WI38 (cell line): ENCODE measurements around the gene TRIO.
"Not testable (repeated sequence)": the region's sequence is repeated elsewhere in the genome, so short reads cannot be mapped to it uniquely, and the experiment has no call there.

Experiments
- H3K4me3 ChIP-seq: 2 replicates; pipeline ENCODE4 v1.5.1; 2011; ENCODE audit warnings: low read depth, mild to moderate bottlenecking, control low read depth, low read length
- TF ChIP-seq, protein P1 (sequence below): IDR thresholded peaks from 2 replicates; pipeline ENCODE4 v1.5.1; 2012; ENCODE audit warnings: low read depth, mild to moderate bottlenecking, control low read depth, low read length

Gene TRIO

DNA sequence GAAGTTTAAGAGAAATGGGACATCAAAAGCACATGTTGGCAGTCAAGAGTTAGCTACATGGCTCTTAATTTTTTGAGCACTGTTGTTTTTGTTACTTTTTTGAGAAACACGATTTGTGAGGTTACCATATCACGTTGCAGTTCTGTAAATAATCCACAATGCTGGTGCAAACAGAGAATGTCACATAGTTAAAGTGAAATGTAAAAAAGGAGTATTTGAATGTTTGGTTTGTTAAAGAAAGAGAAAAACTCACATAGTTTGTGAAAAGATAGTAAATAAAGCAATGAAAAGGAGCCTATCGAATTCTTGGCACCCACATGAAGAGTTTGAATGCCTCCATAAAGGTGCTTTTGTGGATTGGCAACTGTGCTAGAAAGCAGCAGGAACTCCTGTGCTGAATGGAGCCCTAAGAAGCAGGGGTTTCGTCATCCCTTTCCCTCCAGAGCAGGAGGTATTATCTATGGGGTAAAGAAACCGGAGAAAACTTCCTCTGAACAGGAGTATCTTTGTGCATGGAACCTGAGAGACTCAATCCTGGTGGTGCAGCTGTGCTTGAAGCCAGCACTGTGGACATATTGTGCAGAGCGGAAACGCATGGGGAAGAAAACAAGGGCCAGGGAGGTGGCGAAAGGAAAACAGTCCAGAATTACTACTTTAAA, 289.9 kb downstream of the TRIO start:
- H3K4me3 ChIP-seq = no peak overlapping the region
- TF ChIP-seq, protein P1, sequence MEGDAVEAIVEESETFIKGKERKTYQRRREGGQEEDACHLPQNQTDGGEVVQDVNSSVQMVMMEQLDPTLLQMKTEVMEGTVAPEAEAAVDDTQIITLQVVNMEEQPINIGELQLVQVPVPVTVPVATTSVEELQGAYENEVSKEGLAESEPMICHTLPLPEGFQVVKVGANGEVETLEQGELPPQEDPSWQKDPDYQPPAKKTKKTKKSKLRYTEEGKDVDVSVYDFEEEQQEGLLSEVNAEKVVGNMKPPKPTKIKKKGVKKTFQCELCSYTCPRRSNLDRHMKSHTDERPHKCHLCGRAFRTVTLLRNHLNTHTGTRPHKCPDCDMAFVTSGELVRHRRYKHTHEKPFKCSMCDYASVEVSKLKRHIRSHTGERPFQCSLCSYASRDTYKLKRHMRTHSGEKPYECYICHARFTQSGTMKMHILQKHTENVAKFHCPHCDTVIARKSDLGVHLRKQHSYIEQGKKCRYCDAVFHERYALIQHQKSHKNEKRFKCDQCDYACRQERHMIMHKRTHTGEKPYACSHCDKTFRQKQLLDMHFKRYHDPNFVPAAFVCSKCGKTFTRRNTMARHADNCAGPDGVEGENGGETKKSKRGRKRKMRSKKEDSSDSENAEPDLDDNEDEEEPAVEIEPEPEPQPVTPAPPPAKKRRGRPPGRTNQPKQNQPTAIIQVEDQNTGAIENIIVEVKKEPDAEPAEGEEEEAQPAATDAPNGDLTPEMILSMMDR = no peak

DNA sequence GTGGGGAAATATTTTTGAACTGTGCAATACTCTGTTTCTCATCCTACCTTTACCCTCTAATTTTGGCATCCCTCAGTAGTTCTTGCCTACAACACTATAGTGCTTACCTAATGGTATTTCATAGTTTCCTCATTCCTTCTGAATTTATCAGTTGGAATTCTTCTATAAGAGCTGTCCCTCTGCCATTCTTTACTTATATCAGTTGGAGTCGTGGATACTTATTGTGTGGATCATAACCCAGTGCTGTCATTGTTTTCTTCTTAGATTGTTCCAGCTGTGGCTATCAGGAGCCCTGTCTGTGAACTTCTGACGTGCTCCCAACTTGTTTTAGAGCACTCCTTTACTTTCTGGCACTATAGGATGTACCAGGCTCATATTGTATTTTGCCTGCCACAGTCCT, 292.3 kb downstream of the TRIO start:
- no peak overlapping the region for H3K4me3 ChIP-seq
- TF ChIP-seq, protein P1 = no peak

DNA sequence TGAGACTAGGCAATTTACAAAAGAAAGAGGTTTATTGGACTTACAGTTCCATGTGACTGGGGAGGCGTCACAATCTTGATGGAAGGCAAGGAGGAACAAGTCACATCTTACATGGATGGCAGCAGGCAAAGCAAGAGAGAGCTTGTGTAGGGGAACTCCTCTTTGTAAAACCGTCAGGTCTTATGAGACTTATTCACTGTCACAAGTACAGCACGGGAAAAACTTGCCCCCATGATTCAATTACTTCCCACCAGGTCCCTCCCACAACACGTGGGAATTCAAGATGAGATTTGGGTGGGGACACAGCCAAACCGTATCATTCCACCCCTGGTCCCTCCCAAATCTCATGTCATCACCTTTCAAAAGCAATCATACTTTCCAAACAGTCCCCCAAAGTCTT, 293.0 kb downstream of the TRIO start:
- H3K4me3 ChIP-seq = not testable (repeated sequence)

DNA sequence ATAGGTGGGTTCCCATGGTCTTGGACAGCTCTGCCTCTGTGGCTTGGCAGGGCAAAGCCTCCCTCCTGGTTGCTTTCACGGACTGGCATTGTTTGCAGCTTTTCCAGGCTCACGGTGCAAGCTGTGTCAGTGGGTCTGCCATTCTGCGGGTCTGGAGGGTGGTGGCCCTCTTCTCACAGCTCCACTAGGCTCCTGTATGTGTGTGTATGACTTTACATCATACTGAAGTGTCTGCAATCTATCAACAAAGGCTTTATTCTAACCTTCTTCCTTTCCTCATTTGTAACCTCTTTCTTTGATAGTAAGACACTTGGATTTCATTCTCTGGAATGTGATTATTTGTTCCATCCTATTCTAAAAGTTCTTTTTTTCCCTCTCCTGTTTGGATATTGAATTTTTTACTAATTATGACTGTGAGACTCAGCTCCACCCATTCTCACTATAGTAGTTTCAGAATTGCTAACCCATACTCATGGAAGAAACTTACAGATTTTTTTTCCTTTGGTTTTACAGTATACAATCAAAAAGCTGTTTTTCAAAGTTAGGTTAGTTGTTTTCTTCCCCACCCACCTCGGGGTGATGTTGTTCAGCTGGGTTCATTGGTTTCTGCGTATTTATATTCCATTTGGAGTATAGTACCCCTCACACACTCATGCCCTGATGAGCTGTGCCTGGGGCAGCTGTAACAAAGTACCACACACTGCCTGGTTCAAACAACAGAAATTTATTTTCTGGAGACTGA, 293.8 kb downstream of the TRIO start:
- TF ChIP-seq, protein P1 = no peak
- no peak overlapping the region for H3K4me3 ChIP-seq

DNA sequence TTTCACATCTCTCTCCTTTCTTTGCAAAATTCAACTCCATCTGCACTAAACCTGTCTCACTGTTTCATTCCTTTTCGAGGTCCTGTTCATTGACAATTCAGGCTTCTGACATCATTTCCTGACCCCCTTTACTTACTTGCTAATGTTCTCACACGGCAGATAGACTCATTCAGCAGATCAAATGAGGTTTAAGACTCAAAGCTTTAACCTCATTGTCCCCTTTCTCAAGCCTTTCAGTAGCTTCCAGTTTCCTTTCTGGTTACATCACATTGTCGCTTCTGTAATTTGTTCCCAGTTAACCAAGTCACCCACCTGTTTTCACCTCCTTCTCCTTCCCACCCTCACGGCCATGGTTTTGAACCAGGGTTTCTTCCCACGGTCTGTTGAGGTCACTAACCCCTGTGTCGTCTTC, 295.1 kb downstream of the TRIO start:
- TF ChIP-seq, protein P1 = no peak

DNA sequence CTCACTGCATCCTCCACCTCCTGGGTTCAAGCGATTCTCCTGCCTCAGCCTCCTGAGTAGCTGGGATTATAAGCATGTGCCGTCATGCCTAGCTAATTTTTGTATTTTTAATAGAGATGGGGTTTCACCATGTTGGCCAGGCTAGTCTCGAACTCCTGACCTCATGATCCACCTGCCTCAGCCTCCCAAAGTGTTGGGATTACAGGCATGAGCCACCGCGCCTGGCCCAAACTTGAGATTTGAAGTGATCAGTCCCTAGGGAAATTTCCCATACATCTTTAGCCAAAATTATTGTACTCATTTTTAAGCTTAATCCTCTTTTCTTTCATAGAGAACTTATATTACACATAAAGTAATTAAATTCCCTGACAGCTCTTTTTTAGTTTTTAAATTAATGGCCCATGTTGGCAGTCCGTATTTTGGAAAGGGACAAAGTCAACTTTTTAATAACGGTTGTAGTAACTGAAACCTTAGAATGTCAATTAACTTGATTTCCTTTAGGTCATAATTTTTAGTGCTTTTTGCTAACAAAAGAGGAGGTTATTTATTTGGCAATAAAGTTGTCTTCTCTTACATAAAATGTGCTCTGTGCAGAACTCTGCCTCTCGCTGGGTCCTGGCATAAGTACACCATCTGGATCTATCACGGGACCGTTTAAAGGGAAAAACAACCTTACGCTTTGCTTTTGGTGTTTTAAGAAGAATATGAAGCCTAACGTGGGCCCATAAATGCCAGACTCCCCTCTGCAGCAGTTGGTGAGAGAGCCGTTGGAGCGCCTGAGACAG, 296.1 kb downstream of the TRIO start:
- H3K4me3 ChIP-seq = no peak overlapping the region

More for the DNA sequence above, 295.1 kb downstream of the TRIO start:
- H3K4me3 ChIP-seq = no peak overlapping the region

DNA sequence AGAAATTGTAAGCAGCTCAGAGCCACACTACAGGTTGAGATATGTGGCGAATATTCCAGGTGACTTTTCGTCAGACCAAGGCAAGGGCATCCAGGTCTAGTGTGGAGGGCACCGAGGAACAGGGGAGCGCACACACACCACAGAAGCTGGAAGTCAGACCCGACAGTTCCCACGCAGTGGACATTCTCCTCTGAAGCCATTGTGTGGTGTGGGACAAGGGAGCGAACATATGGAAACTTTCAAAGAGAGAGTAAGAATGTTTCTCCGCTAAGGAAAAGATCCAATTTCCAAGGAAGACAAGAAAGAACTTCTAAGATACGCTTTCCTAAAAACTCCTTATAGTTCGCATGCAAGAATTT, 297.1 kb downstream of the TRIO start:
- TF ChIP-seq, protein P1 = no peak
- H3K4me3 ChIP-seq = no peak overlapping the region

More for the DNA sequence above, 296.1 kb downstream of the TRIO start:
- TF ChIP-seq, protein P1 = no peak
